Measurements from ENCODE around the gene COL23A1. TPM values are rescaled to one million over a fixed set of nuclear protein-coding genes. Genes with fewer than 3 reads are reported as not detected.

The COL23A1 gene
- total RNA-seq, 1 donor = 0.10 TPM

DNA sequence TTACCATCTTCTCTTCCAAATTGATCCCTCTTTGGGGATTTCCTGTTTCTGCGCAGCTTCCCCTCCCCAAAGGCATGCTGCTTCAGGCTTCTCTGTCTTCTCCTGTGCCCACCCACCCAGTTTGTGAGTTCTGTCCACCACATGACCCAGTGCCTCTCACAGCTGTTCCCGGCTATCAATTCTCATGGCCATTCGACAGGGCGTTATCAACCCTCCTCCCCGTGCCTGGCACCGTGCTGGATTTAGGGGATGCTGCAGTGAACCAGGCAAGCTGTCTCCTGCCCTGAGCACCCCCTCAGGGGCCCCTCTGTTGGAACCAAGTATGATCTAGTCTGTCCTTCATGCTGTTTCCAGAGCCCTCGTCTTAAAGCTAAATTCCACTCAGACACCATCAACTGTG lies 38.7 kb downstream of the COL23A1 start:
- H3K9me3 ChIP-seq (ENCODE audit: low read depth, low read length) = no peaks in the 10 kb centered on the region
- H3K4me1 ChIP-seq (ENCODE audit: insufficient read depth, low read length) = no peaks in the 10 kb centered on the region
- H3K27me3 ChIP-seq (ENCODE audit: insufficient read depth, low read length) = no peaks in the 10 kb centered on the region
- no peak overlapping the region for H3K4me3 ChIP-seq (ENCODE audit: low read length)

GRCh38 chr5:178551059-178551458 lies 39.1 kb downstream of the COL23A1 start:
- Histone ChIP-seq H3K27me3 (ENCODE audit: insufficient read depth, low read length) (no peaks in the 10 kb centered on the region), H3K9me3 (ENCODE audit: low read depth, low read length) (no peaks in the 10 kb centered on the region), H3K4me3 (ENCODE audit: low read length) (no peak overlapping the region), H3K4me1 (ENCODE audit: insufficient read depth, low read length) (no peaks in the 10 kb centered on the region)

GRCh38 chr5:178548746-178549145 lies 41.4 kb downstream of the COL23A1 start:
- H3K4me3 ChIP-seq (ENCODE audit: low read length) = no peak overlapping the region
- H3K9me3 ChIP-seq (ENCODE audit: low read depth, low read length) = no peaks in the 10 kb centered on the region
- H3K4me1 ChIP-seq (ENCODE audit: insufficient read depth, low read length) = peaks cover 6% of the 10 kb centered on the region
- H3K27me3 ChIP-seq (ENCODE audit: insufficient read depth, low read length) = no peaks in the 10 kb centered on the region

GRCh38 chr5:178547753-178548415 lies 42.3 kb downstream of the COL23A1 start:
- Histone ChIP-seq H3K27me3 (ENCODE audit: insufficient read depth, low read length) (no peaks in the 10 kb centered on the region), H3K4me3 (ENCODE audit: low read length) (no peak overlapping the region), H3K4me1 (ENCODE audit: insufficient read depth, low read length) (peaks cover 13% of the 10 kb centered on the region), H3K9me3 (ENCODE audit: low read depth, low read length) (no peaks in the 10 kb centered on the region)

- H3K4me3 ChIP-seq (ENCODE audit: low read length) = no peak overlapping the region
These were observed 43.0 kb downstream of the COL23A1 start for GRCh38 chr5:178547052-178547666.

DNA sequence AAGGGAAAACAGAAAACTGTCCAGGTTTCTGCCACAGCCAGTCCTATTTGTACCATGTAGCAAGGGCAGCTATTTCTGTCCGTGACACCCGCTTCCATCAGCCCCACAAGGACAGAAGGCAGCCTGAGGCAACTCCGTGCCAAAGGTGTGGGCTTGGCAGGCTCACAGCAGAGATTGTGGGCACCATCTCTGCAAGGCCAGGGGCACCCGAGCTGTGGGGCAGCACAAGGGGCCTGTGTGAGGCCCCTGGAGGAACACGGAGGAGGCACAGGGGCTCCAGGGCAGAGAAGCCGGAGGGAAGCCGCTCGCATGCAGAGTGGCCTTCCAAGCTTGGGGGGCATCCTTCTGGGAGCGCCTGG lies 43.5 kb downstream of the COL23A1 start:
- Histone ChIP-seq H3K4me3 (ENCODE audit: low read length) (no peak overlapping the region), H3K27me3 (ENCODE audit: insufficient read depth, low read length) (no peaks in the 10 kb centered on the region), H3K9me3 (ENCODE audit: low read depth, low read length) (no peaks in the 10 kb centered on the region), H3K4me1 (ENCODE audit: insufficient read depth, low read length) (peaks cover 21% of the 10 kb centered on the region)

More at GRCh38 chr5:178547052-178547666, 43.0 kb downstream of the COL23A1 start:
- Histone ChIP-seq H3K4me1 (ENCODE audit: insufficient read depth, low read length) (peaks cover 21% of the 10 kb centered on the region), H3K9me3 (ENCODE audit: low read depth, low read length) (no peaks in the 10 kb centered on the region), H3K27me3 (ENCODE audit: insufficient read depth, low read length) (no peaks in the 10 kb centered on the region)

GRCh38 chr5:178545941-178546674 lies 44.1 kb downstream of the COL23A1 start:
- Histone ChIP-seq H3K27me3 (ENCODE audit: insufficient read depth, low read length) (no peaks in the 10 kb centered on the region), H3K9me3 (ENCODE audit: low read depth, low read length) (no peaks in the 10 kb centered on the region), H3K4me1 (ENCODE audit: insufficient read depth, low read length) (peaks cover 21% of the 10 kb centered on the region), H3K4me3 (ENCODE audit: low read length) (no peak overlapping the region)

DNA sequence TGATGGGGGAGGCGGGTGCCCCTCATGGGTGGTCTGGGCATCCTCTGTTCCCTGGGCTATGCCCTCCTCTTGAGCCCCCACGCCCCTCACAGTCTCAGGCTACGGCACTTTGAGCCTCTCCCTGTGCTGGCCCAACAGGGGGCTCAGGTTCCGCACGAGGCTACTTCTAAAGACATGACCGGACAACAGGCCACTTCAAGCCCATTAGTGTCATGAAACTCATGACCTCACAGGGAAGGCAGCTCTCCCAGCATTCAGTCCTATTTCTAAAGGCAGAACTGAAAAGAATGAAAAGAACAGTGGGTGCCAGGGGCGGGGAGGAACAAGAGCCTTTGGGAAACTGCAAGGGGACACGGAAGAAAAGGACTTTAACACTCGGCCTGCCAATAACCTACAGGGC lies 45.0 kb downstream of the COL23A1 start:
- Histone ChIP-seq H3K27me3 (ENCODE audit: insufficient read depth, low read length) (no peaks in the 10 kb centered on the region), H3K4me3 (ENCODE audit: low read length) (no peak overlapping the region), H3K9me3 (ENCODE audit: low read depth, low read length) (no peaks in the 10 kb centered on the region)

GRCh38 chr5:178544166-178544834 lies 45.9 kb downstream of the COL23A1 start:
- Histone ChIP-seq H3K4me1 (ENCODE audit: insufficient read depth, low read length) (peaks cover 28% of the 10 kb centered on the region), H3K9me3 (ENCODE audit: low read depth, low read length) (no peaks in the 10 kb centered on the region), H3K27me3 (ENCODE audit: insufficient read depth, low read length) (no peaks in the 10 kb centered on the region), H3K4me3 (ENCODE audit: low read length) (no peak overlapping the region)

More for the DNA sequence above, 45.0 kb downstream of the COL23A1 start:
- peaks cover 21% of the 10 kb centered on the region for H3K4me1 ChIP-seq (ENCODE audit: insufficient read depth, low read length)

GRCh38 chr5:178542455-178542854 lies 47.7 kb downstream of the COL23A1 start:
- Histone ChIP-seq H3K27me3 (ENCODE audit: insufficient read depth, low read length) (no peaks in the 10 kb centered on the region), H3K4me3 (ENCODE audit: low read length) (no peak overlapping the region), H3K9me3 (ENCODE audit: low read depth, low read length) (no peaks in the 10 kb centered on the region), H3K4me1 (ENCODE audit: insufficient read depth, low read length) (peaks cover 43% of the 10 kb centered on the region)

- no peaks in the 10 kb centered on the region for H3K9me3 ChIP-seq (ENCODE audit: low read depth, low read length)
- peaks cover 45% of the 10 kb centered on the region for H3K4me1 ChIP-seq (ENCODE audit: insufficient read depth, low read length)
- no peak overlapping the region for H3K4me3 ChIP-seq (ENCODE audit: low read length)
- no peaks in the 10 kb centered on the region for H3K27me3 ChIP-seq (ENCODE audit: insufficient read depth, low read length)
These were observed 49.7 kb downstream of the COL23A1 start for GRCh38 chr5:178540526-178540925.

- no peaks in the 10 kb centered on the region for H3K27me3 ChIP-seq (ENCODE audit: insufficient read depth, low read length)
- no peak overlapping the region for H3K4me3 ChIP-seq (ENCODE audit: low read length)
- H3K9me3 ChIP-seq (ENCODE audit: low read depth, low read length) = no peaks in the 10 kb centered on the region
- H3K4me1 ChIP-seq (ENCODE audit: insufficient read depth, low read length) = peaks cover 44% of the 10 kb centered on the region
These were observed 51.4 kb downstream of the COL23A1 start for GRCh38 chr5:178538741-178539229.

DNA sequence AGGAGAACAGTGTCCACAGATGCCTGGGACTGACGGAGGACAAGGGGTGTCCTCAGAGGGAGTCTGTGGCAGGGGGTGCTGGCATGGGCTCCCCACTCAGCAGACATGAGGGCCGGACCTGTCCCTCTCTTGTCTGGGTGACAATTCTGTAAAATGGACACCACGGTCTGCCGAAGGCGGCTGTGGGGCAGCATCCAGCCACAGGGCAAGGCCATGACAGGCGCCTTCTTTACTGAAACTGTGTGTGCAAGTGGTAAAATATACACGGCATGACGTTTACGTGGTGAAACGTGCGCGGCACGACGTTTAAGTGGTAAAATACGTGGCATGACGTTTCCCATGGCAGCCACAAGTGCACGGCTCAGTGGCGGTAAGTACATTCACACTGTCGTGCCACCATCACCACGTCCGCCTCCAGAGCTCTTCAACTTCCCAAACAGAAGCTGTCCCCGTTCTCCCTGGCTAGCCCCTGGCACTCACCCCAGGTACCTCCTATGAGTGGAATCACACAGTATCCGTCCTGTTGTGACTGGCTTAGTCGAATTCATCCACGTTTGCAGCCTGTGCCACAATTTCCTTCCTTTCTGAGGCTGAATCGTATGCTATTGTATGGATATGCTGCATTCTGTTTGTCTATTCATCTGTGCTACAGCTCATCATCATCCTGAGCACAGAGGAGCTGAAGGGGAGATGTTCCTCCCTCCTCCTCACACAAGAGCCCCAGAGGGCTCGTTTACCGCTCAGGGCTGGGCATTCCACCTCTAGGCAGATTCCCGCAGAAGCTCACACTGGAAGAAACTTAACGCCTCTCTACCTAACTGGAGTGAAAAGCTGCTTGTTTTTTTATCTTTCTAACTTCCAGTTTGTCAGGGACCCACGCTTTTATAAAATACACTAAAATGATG lies 52.5 kb downstream of the COL23A1 start:
- Histone ChIP-seq H3K4me3 (ENCODE audit: low read length) (no peak overlapping the region), H3K9me3 (ENCODE audit: low read depth, low read length) (no peaks in the 10 kb centered on the region), H3K27me3 (ENCODE audit: insufficient read depth, low read length) (no peaks in the 10 kb centered on the region), H3K4me1 (ENCODE audit: insufficient read depth, low read length) (peaks cover 45% of the 10 kb centered on the region)
